Measurements from ENCODE around the gene PAIP2. TPM values are rescaled to one million over a fixed set of nuclear protein-coding genes. Genes with fewer than 3 reads are reported as not detected.

The PAIP2 gene
- total RNA-seq, 1 donor from 2014 or later, result 77.6 TPM

GRCh38 chr5:139393497-139394122 lies 52.0 kb downstream of the PAIP2 start:
- no peak for DNase-seq (ENCODE audit: low read depth)
- no peak for TF ChIP-seq CTCF (conservative IDR thresholded peaks at IDR 0.05; ENCODE audit: low read depth, low read length)
- peak overlapping the region; percentile 53 for H3K4me3 ChIP-seq (ENCODE audit: low read depth, low read length)

- H3K4me3 ChIP-seq (ENCODE audit: low read depth, low read length), result peak overlapping the region; percentile 53
- DNase-seq (ENCODE audit: low read depth), result no peak
- TF ChIP-seq CTCF (conservative IDR thresholded peaks at IDR 0.05; ENCODE audit: low read depth, low read length), result peak; percentile 47
Measured at GRCh38 chr5:139394123-139394653, 52.5 kb downstream of the PAIP2 start.

- no peak for TF ChIP-seq CTCF (conservative IDR thresholded peaks at IDR 0.05; ENCODE audit: low read depth, low read length)
- peak within 1 kb of the TSS; percentile 53 for H3K4me3 ChIP-seq (ENCODE audit: low read depth, low read length)
- no peak for DNase-seq (ENCODE audit: low read depth)
Measured at GRCh38 chr5:139394654-139395566, 53.3 kb downstream of the PAIP2 start, which contains the start of gene PROB1. PROB1 (minus strand) TSS chr5:139395104; CDS start chr5:139395081, 23 bp downstream.

GRCh38 chr5:139395844-139396640 lies 54.4 kb downstream of the PAIP2 start:
- no peak for DNase-seq (ENCODE audit: low read depth)
- H3K4me3 ChIP-seq (ENCODE audit: low read depth, low read length), result no peak overlapping the region
- peak; percentile 33 for TF ChIP-seq CTCF (conservative IDR thresholded peaks at IDR 0.05; ENCODE audit: low read depth, low read length)

GRCh38 chr5:139396691-139397090 lies 55.0 kb downstream of the PAIP2 start:
- TF ChIP-seq CTCF (conservative IDR thresholded peaks at IDR 0.05; ENCODE audit: low read depth, low read length), result no peak
- no peak overlapping the region for H3K4me3 ChIP-seq (ENCODE audit: low read depth, low read length)
- no peak for DNase-seq (ENCODE audit: low read depth)

- no peak overlapping the region for H3K4me3 ChIP-seq (ENCODE audit: low read depth, low read length)
- TF ChIP-seq CTCF (conservative IDR thresholded peaks at IDR 0.05; ENCODE audit: low read depth, low read length), result no peak
- no peak for DNase-seq (ENCODE audit: low read depth)
Measured at GRCh38 chr5:139397921-139398320, 56.3 kb downstream of the PAIP2 start.
